Astrocyte of the hippocampus (primary cell): Measurements from ENCODE around the gene NUBPL.

Experiments
- DNase-seq: peaks from one replicate; pipeline ENCODE4 v3.0.0; 2011; ENCODE audit warnings: low read depth, low spot score

Gene NUBPL

GRCh38 chr14:31561155-31561846, at the start of gene NUBPL:
NUBPL (plus strand) TSS chr14:31561404; CDS start chr14:31561440, 36 bp downstream.
- DNase-seq, result peak; percentile 98

- DNase-seq, result no peak
These were observed 34.1 kb upstream of the NUBPL start for GRCh38 chr14:31527087-31527486.

GRCh38 chr14:31527546-31527945, 33.7 kb upstream of the NUBPL start:
- DNase-seq, result no peak

- DNase-seq, result no peak
These were observed 32.2 kb upstream of the NUBPL start for GRCh38 chr14:31529053-31529452.

- DNase-seq, result no peak
These were observed 31.1 kb upstream of the NUBPL start for GRCh38 chr14:31530136-31530535.

GRCh38 chr14:31536201-31536960, 24.8 kb upstream of the NUBPL start:
- no peak for DNase-seq

- DNase-seq, result no peak
These were observed 19.5 kb upstream of the NUBPL start for GRCh38 chr14:31541702-31542101.

GRCh38 chr14:31543969-31544799, 17.0 kb upstream of the NUBPL start:
- peak; percentile 7 for DNase-seq

- DNase-seq, result no peak
These were observed 16.4 kb upstream of the NUBPL start for GRCh38 chr14:31544816-31545215.

GRCh38 chr14:31545328-31545727, 15.9 kb upstream of the NUBPL start:
- no peak for DNase-seq

- no peak for DNase-seq
These were observed 11.4 kb upstream of the NUBPL start for GRCh38 chr14:31549817-31550216.

GRCh38 chr14:31550589-31550988, 10.6 kb upstream of the NUBPL start:
- DNase-seq, result no peak

GRCh38 chr14:31556191-31556590, 5.0 kb upstream of the NUBPL start:
- DNase-seq, result no peak

GRCh38 chr14:31559939-31560338, 1.3 kb upstream of the NUBPL start:
- DNase-seq, result no peak

- DNase-seq, result no peak
These were observed 447 bp upstream of the NUBPL start for GRCh38 chr14:31560759-31561154.

- DNase-seq, result no peak
These were observed 3.0 kb downstream of the NUBPL start for GRCh38 chr14:31564194-31564593.

GRCh38 chr14:31566456-31566855, 5.3 kb downstream of the NUBPL start:
- DNase-seq, result peak; percentile 25

GRCh38 chr14:31567655-31568054, 6.5 kb downstream of the NUBPL start:
- DNase-seq, result no peak

- DNase-seq, result no peak
These were observed 7.0 kb downstream of the NUBPL start for GRCh38 chr14:31568161-31568560.

GRCh38 chr14:31568671-31569070, 7.5 kb downstream of the NUBPL start:
- DNase-seq, result no peak

GRCh38 chr14:31572955-31573354, 11.8 kb downstream of the NUBPL start:
- DNase-seq, result no peak

GRCh38 chr14:31576949-31577348, 15.7 kb downstream of the NUBPL start:
- DNase-seq, result no peak
